K562 (cell line): ENCODE measurements around the gene HAL. TPM values are rescaled to one million over a fixed set of nuclear protein-coding genes. Genes with fewer than 3 reads are reported as not detected.

Source experiments
- ATAC-seq: fragments of 200-7000 bp; cut with Tn5 transposase; 3 replicates; pipeline ENCODE4 v1.9.1; 2020; ENCODE audit warnings: moderate library complexity
- BruUV-seq: library from RNA; stranded (reverse); fragments of 400-500 nt; replicated peaks from 2 replicates; lab custom pipeline; 2021; lab: Mats Ljungman, UMichigan
- CTCF ChIA-PET: fragments of 300-600 bp; formaldehyde crosslinking; extraction: SDS; loops from one replicate; lab custom pipeline; 2021; ENCODE audit warnings: low intra/inter-chr PET ratio; lab: Yijun Ruan, JAX
- POLR2A ChIA-PET: fragments of 300-600, 350-650 bp; sonication (Branson Sonifier 250); formaldehyde crosslinking; extraction: SDS; loops from one replicate; lab custom pipeline; 2021; ENCODE audit warnings: antibody characterized with exemption, inconsistent platforms; lab: Yijun Ruan, JAX
- DNase-seq, 4 experiments: peaks; one replicate each; pipeline versions ENCODE4 v3.0.0 to v3.0.0-alpha.2; 2011 to 2018; ENCODE audit warnings: low spot score in 3 of 4, mixed read lengths in 3 of 4; ENCODE audit errors: extremely low read depth in 1 of 4
- FAIRE-seq: peaks from 2 replicates; lab custom pipeline; 2011; peaks lifted over from hg19 to GRCh38; lab: Jason Lieb, UNC
- H2AFZ ChIP-seq: 2 replicates; pipeline ENCODE4 v1.6.0; 2011; ENCODE audit warnings: low read depth, low read length, control low read depth, inconsistent platforms
- H3K27ac ChIP-seq: fragments of 200-600 bp; 3 replicates; pipeline ENCODE4 v1.8.0; 2011; ENCODE audit warnings: low read depth, mild to moderate bottlenecking, control low read depth, inconsistent platforms, low read length, moderate library complexity, mixed read lengths; ENCODE audit errors: extremely low read depth
- H3K27me3 ChIP-seq, 2 experiments: fragments of 300-600 bp in 1 of 2; 2 replicates in 1 of 2; 3 replicates in 1 of 2; pipeline versions ENCODE4 v1.6.0 to v1.8.0; 2011; ENCODE audit warnings: inconsistent platforms in 2 of 2, low read length in 2 of 2, mild to moderate bottlenecking in 1 of 2, mixed read lengths in 1 of 2, moderate library complexity in 1 of 2; ENCODE audit not compliant: control insufficient read depth in 2 of 2, insufficient read depth in 2 of 2
- H3K36me3 ChIP-seq: fragments of 300-600 bp; 3 replicates; pipeline ENCODE4 v1.8.0; 2011; ENCODE audit warnings: mild to moderate bottlenecking, low read length, inconsistent platforms; ENCODE audit not compliant: control insufficient read depth, insufficient read depth
- H3K4me1 ChIP-seq, 2 experiments: fragments of 200-600 bp in 1 of 2; replicated peaks in 1 of 2; 2 replicates in 1 of 2; 3 replicates in 1 of 2; pipeline versions ENCODE4 v1.5.1 to v1.8.0; 2011; ENCODE audit warnings: inconsistent platforms in 2 of 2, low read length in 2 of 2, mild to moderate bottlenecking in 1 of 2, mixed read lengths in 1 of 2, moderate library complexity in 1 of 2; ENCODE audit not compliant: control insufficient read depth in 2 of 2, insufficient read depth in 2 of 2
- H3K4me2 ChIP-seq: 2 replicates; pipeline ENCODE4 v1.6.1; 2011; ENCODE audit warnings: low read length, control low read depth, inconsistent platforms, mixed read lengths; ENCODE audit not compliant: insufficient read depth
- H3K4me3 ChIP-seq: fragments of 200-600 bp; sonication (generic), shearing (Covaris generic); 2 replicates; pipeline ENCODE4 v1.5.1; 2016; ENCODE audit warnings: control low read depth, inconsistent platforms
- H3K79me2 ChIP-seq: fragments of 200-600 bp; 3 replicates; pipeline ENCODE4 v1.8.0; 2011; ENCODE audit warnings: low read length, inconsistent platforms; ENCODE audit not compliant: control insufficient read depth, insufficient read depth
- H3K9ac ChIP-seq, 2 experiments: 2 replicates each; pipeline versions ENCODE4 v1.6.0 to v1.6.1; 2011; ENCODE audit warnings: low read depth in 2 of 2, low read length in 2 of 2, control low read depth in 1 of 2, inconsistent platforms in 1 of 2, mild to moderate bottlenecking in 1 of 2, mixed read lengths in 1 of 2; ENCODE audit not compliant: insufficient read depth in 1 of 2
- H3K9me1 ChIP-seq: one replicate; pipeline ENCODE4 v1.6.0; 2011; ENCODE audit warnings: inconsistent platforms, mild to moderate bottlenecking, low read length, moderate library complexity; ENCODE audit not compliant: control insufficient read depth, insufficient read depth
- H3K9me3 ChIP-seq: replicated peaks from 2 replicates; pipeline ENCODE4 v1.5.1; 2011; ENCODE audit warnings: low read depth, low read length, inconsistent platforms; ENCODE audit not compliant: control insufficient read depth, insufficient read depth
- H4K20me1 ChIP-seq: replicated peaks from 2 replicates; pipeline ENCODE4 v1.6.1; 2011; ENCODE audit warnings: low read length, inconsistent platforms, mixed read lengths; ENCODE audit not compliant: control insufficient read depth, insufficient read depth
- FOSL1 ChIP-seq: fragments of 200-800 bp; sonication (Bioruptor generic); conservative IDR thresholded peaks from 2 replicates; pipeline ENCODE4 v1.6.1; 2016; ENCODE audit warnings: missing genetic modification characterization, missing compliant biosample characterization
- HES1 ChIP-seq: fragments of 450-650 bp; IDR thresholded peaks from 2 replicates; pipeline ENCODE4 v1.6.1; 2016; ENCODE audit warnings: low read depth, mild to moderate bottlenecking, moderate library complexity
- LEF1 ChIP-seq: fragments of 450-650 bp; IDR thresholded peaks from 2 replicates; pipeline ENCODE4 v1.6.1; 2016; ENCODE audit warnings: mild to moderate bottlenecking
- NR3C1 ChIP-seq: sonication (generic); formaldehyde crosslinking; IDR thresholded peaks from 2 replicates; pipeline ENCODE4 v1.8.1; 2022; ENCODE audit warnings: missing genetic modification reagents
- ZNF165 ChIP-seq: fragments of 250-450 bp; sonication (Bioruptor Pico); IDR thresholded peaks from 2 replicates; pipeline ENCODE4 v1.4.0; 2020; ENCODE audit warnings: borderline replicate concordance
- ZNF695 ChIP-seq: fragments of 450-650 bp; formaldehyde crosslinking; IDR thresholded peaks from 2 replicates; pipeline ENCODE4 v1.4.0; 2020; ENCODE audit warnings: mild to moderate bottlenecking, moderate library complexity
- WGBS: fragments of 100-300 bp; shearing (Covaris generic); methylation state at CpG from one replicate; pipeline ENCODE4 v1.1.6; 2016; ENCODE audit warnings: low coverage, mixed read lengths; ENCODE audit not compliant: insufficient coverage; ENCODE audit errors: missing lambda C conversion rate; 5-methylcytosine and 5-hydroxymethylcytosine counted together
- in situ Hi-C: fragments of 300-500 bp; cut with MboI; formaldehyde crosslinking; loops from 4 replicates; pipeline ENCODE4 v1.15.0; 2018; ENCODE audit warnings: inconsistent platforms, mixed read lengths
- intact Hi-C: fragments of 100-400 bp; cut with micrococcal nuclease; formaldehyde crosslinking; loops from 2 replicates; pipeline ENCODE4 v1.14.2; 2022
- polyA plus RNA-seq, 8 experiments: library from polyadenylated mRNA; depleted of rRNA in 4 of 8; stranded (reverse) in 5 of 8; unstranded in 3 of 8; fragments of >200 nt; fragmentation: Nextera tagmentation in 2 of 8; fragmentation: Illumina TruSeq in 1 of 8; extraction: Ambion mirVana in 2 of 8; extraction: Trizol in 1 of 8; gene quantifications; 2 replicates each; pipeline versions ENCODE4 v1.2.1 to v1.2.3, GENCODE V29; 2011 to 2014; ENCODE audit warnings: inconsistent platforms in 1 of 8, missing spikeins in 1 of 8
- total RNA-seq, 7 experiments: library from RNA; depleted of rRNA in 6 of 7; stranded (reverse); fragments of >200 nt in 6 of 7; fragmentation: Illumina TruSeq in 2 of 7; extraction: Trizol in 2 of 7; gene quantifications; 2 replicates each; pipeline versions ENCODE4 v1.2.1 to v1.2.3, GENCODE V29; 2011 to 2021; ENCODE audit warnings: low replicate concordance in 1 of 7
- TF ChIP-seq, protein P1 (sequence below): fragments of 450-650 bp; formaldehyde crosslinking; IDR thresholded peaks from 2 replicates; pipeline ENCODE4 v1.4.0; 2022; ENCODE audit warnings: mild to moderate bottlenecking, moderate library complexity
- TF ChIP-seq, protein P2 (sequence below): fragments of 250-450 bp; sonication (Bioruptor Pico); IDR thresholded peaks from 2 replicates; pipeline ENCODE4 v1.5.0; 2020; ENCODE audit warnings: mild to moderate bottlenecking, borderline replicate concordance
- TF ChIP-seq, protein P3 (sequence below): IDR thresholded peaks from 2 replicates; pipeline ENCODE4 v1.6.1; 2011; ENCODE audit warnings: borderline replicate concordance, low read depth, mild to moderate bottlenecking, moderate library complexity, low read length; ENCODE audit not compliant: insufficient read depth, poor library complexity, severe bottlenecking

HAL gene
- total and polyA plus RNA-seq, 9 of the 15 experiments (the other 6 are each of a cell fraction or from before 2014, with no cell fraction given): 0.03 to 0.36 (median 0.20) TPM; not detected in 4

DNA sequence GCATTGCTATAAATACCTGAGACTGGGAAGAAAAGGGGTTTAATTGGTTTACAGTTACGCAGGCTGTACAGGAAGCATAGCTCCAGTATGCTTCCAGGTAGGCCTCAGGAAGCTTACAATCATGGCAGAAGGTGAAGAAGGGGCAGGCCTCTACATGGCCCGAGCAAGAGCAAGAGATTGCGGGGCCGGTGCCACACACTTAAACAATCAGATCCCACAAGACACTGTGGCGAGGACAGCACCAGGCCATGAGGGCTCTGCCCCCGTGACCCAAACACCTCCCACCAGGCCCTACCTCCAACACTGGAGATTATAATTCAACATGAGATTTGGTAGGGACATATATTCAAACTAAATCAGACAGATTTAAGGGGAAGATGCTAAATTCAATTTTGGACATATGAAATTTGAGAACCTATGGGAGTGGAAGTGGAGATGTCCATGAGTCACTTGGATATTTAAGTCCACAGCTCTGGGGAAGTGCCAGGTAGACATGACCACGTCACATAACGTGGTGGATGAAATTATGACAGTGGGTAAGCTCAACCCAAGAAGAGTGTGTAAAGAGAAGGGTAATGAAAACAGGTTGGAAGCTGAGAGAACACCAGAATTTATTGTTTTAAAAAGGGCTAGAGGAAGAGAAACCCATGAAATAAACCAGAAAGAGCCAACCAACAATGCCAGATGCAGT lies 40.8 kb upstream of the HAL start (continued):
- TF ChIP-seq, protein P1, sequence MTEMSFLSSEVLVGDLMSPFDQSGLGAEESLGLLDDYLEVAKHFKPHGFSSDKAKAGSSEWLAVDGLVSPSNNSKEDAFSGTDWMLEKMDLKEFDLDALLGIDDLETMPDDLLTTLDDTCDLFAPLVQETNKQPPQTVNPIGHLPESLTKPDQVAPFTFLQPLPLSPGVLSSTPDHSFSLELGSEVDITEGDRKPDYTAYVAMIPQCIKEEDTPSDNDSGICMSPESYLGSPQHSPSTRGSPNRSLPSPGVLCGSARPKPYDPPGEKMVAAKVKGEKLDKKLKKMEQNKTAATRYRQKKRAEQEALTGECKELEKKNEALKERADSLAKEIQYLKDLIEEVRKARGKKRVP (CRISPR knock-in tag): no peak
- TF ChIP-seq FOSL1 (tag): no peak

DNA sequence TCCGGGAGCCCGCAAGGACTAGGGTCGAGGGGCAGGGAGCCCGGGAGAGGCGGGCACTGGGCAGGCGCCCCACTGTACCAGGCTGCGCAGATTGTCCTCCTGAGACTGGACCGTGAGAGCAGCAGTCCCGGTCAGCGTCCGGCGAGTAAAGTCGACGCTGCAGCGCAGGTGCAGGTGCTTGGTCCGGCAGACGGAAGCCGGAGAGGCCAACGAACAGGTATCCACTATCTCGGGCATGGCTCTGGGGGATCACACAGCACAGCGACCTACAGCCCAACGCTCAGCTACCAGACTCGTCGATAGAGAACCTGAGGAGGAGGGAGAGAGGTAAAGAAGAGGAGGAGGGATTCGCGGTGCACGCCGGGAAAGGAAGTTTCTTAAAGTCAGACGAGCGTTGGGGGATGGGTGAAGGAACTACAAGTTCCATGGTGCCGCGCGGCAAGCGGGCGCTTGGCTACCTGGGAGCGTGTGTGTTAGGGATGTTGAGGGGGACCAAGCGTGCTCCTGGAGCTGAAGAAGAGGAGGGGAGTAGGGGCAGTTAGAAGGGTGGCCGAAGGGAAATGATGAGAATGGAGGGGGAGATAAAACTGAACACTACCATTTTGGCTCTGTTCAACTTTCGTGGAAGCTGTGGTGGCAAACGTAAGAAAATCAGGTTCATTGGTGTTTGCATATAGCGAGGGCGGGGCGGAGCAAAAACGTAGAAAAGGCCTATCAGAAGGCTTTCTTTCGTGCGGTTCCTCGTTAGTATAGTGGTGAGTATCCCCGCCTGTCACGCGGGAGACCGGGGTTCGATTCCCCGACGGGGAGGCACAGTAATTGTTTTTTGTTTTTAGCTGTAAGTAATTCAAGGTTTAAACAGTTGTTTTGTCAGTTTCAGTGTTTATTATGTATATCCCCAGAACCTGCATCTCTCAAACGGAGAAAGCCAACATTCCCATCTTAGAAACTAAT lies 39.4 kb upstream of the HAL start, which contains the start of gene LTA4H:
TSS of gene LTA4H (minus strand) at position 305 of the 954 bp plus-strand sequence. CDS start at position 237, 68 bp downstream.
- peak within 1 kb of the TSS; percentile 66 to 97 for H3K9ac ChIP-seq
- no peaks in the 10 kb centered on the region for H3K9me1 ChIP-seq
- H4K20me1 ChIP-seq: no peaks in the 10 kb centered on the region
- H3K27me3 ChIP-seq: no peaks in the 10 kb centered on the region
- CTCF ChIA-PET: interaction anchor here (0.6 kb wide), 1 partner anchor 569 kb away, joined by 3 read pairs; no protein-coding TSS in a partner anchor
- H3K4me2 ChIP-seq: peak within 1 kb of the TSS; percentile 99
- peak; percentile 99 for FAIRE-seq
- ATAC-seq: peak; percentile 96
- POLR2A ChIA-PET: interaction anchor here (0.7 kb wide), 5 partner anchors 222 to 1161 kb away, joined by 3 to 4 read pairs (median 4); no protein-coding TSS in a partner anchor
- H3K27ac ChIP-seq: no peak within 1 kb of the TSS; the same call in 1 of the 3 replicates
- in situ Hi-C loops (no loop called here), intact Hi-C loops (no loop called here)
- no peaks in the 10 kb centered on the region; the same call in 2 of the 3 replicates for H3K36me3 ChIP-seq
- 0% methylated on average over 45 of the region's 55 CpGs for WGBS
- H2AFZ ChIP-seq: peak within 1 kb of the TSS; percentile 100
- H3K9me3 ChIP-seq: no peaks in the 10 kb centered on the region
- peaks cover 6 to 8% of the 10 kb centered on the region in 2 experiments for H3K4me1 ChIP-seq
- H3K79me2 ChIP-seq: peaks cover 6% of the 10 kb centered on the region; the same call in 1 of the 3 replicates
- DNase-seq: peak; percentile 93 to 99 (median 94)
- BruUV-seq: no TSS peak
- peak within 1 kb of the TSS; percentile 71 for H3K4me3 ChIP-seq
- TF ChIP-seq, protein P2, sequence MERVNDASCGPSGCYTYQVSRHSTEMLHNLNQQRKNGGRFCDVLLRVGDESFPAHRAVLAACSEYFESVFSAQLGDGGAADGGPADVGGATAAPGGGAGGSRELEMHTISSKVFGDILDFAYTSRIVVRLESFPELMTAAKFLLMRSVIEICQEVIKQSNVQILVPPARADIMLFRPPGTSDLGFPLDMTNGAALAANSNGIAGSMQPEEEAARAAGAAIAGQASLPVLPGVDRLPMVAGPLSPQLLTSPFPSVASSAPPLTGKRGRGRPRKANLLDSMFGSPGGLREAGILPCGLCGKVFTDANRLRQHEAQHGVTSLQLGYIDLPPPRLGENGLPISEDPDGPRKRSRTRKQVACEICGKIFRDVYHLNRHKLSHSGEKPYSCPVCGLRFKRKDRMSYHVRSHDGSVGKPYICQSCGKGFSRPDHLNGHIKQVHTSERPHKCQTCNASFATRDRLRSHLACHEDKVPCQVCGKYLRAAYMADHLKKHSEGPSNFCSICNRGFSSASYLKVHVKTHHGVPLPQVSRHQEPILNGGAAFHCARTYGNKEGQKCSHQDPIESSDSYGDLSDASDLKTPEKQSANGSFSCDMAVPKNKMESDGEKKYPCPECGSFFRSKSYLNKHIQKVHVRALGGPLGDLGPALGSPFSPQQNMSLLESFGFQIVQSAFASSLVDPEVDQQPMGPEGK (CRISPR knock-in tag): no peak
- TF ChIP-seq ZNF695 (CRISPR knock-in tag) (no peak), ZNF165 (CRISPR knock-in tag) (no peak), HES1 (no peak; the same call in 1 of the 2 replicates), LEF1 (no peak), NR3C1 (CRISPR knock-in tag) (no peak)
- TF ChIP-seq, protein P3, sequence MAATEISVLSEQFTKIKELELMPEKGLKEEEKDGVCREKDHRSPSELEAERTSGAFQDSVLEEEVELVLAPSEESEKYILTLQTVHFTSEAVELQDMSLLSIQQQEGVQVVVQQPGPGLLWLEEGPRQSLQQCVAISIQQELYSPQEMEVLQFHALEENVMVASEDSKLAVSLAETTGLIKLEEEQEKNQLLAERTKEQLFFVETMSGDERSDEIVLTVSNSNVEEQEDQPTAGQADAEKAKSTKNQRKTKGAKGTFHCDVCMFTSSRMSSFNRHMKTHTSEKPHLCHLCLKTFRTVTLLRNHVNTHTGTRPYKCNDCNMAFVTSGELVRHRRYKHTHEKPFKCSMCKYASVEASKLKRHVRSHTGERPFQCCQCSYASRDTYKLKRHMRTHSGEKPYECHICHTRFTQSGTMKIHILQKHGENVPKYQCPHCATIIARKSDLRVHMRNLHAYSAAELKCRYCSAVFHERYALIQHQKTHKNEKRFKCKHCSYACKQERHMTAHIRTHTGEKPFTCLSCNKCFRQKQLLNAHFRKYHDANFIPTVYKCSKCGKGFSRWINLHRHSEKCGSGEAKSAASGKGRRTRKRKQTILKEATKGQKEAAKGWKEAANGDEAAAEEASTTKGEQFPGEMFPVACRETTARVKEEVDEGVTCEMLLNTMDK: no peak
